Chondrocyte (in vitro differentiated cells): ENCODE measurements around the gene TTC39C. TPM values are rescaled to one million over a fixed set of nuclear protein-coding genes. Genes with fewer than 3 reads are reported as not detected.
A peak's percentile ranks its signal among the peaks of the same experiment; 100 is the strongest.

ENCODE experiments used
- DNase-seq: peaks from one replicate; pipeline ENCODE4 v3.0.0; 2021; ENCODE audit warnings: mixed read lengths, low spot score
- H3K27ac Mint-ChIP-seq: one replicate; pipeline ENCODE4 v1.8.0; 2021; ENCODE audit warnings: mild to moderate bottlenecking, moderate library complexity, mixed read lengths; ENCODE audit not compliant: unreplicated experiment
- H3K27me3 Mint-ChIP-seq: 2 replicates; pipeline ENCODE4 v1.8.0; 2021; ENCODE audit warnings: low read depth, mixed read lengths
- H3K36me3 Mint-ChIP-seq: 2 replicates; pipeline ENCODE4 v1.8.0; 2021; ENCODE audit warnings: low read depth, mixed read lengths
- H3K4me1 Mint-ChIP-seq: 2 replicates; pipeline ENCODE4 v1.8.0; 2021; ENCODE audit warnings: low read depth, mild to moderate bottlenecking, mixed read lengths
- H3K4me3 Mint-ChIP-seq: one replicate; pipeline ENCODE4 v1.8.0; 2021; ENCODE audit warnings: mild to moderate bottlenecking, moderate library complexity, mixed read lengths; ENCODE audit not compliant: unreplicated experiment
- H3K9me3 Mint-ChIP-seq: 2 replicates; pipeline ENCODE4 v1.8.0; 2021; ENCODE audit warnings: low read depth, mixed read lengths
- CTCF ChIP-seq: fragments of 200-600 bp; sonication (generic); IDR thresholded peaks from 2 replicates; pipeline ENCODE4 v1.5.0; 2021; ENCODE audit warnings: antibody characterized with exemption, mild to moderate bottlenecking, moderate library complexity
- total RNA-seq: library from RNA; stranded (reverse); gene quantifications from 3 replicates; pipeline ENCODE4 v1.2.1, GENCODE V29; 2021

The TTC39C gene
- total RNA-seq, 1 donor from 2014 or later = 11.2 TPM

- H3K4me1 Mint-ChIP-seq = no peaks in the 10 kb centered on the region
- H3K36me3 Mint-ChIP-seq = peaks cover 3% of the 10 kb centered on the region
- no peaks in the 10 kb centered on the region for H3K9me3 Mint-ChIP-seq
- H3K4me3 Mint-ChIP-seq = no peak overlapping the region
- no peaks in the 10 kb centered on the region for H3K27me3 Mint-ChIP-seq
- no peak overlapping the region for H3K27ac Mint-ChIP-seq
- no peak for DNase-seq
- TF ChIP-seq CTCF = peak; percentile 98
These were observed 104.4 kb downstream of the TTC39C start for GRCh38 chr18:24118750-24119577.

- H3K9me3 Mint-ChIP-seq = no peaks in the 10 kb centered on the region
- no peak for TF ChIP-seq CTCF
- no peak overlapping the region for H3K4me3 Mint-ChIP-seq
- peaks cover 8% of the 10 kb centered on the region for H3K4me1 Mint-ChIP-seq
- H3K27ac Mint-ChIP-seq = no peak overlapping the region
- H3K36me3 Mint-ChIP-seq = peaks cover 5% of the 10 kb centered on the region
- no peaks in the 10 kb centered on the region for H3K27me3 Mint-ChIP-seq
- DNase-seq = no peak
These were observed 106.1 kb downstream of the TTC39C start for GRCh38 chr18:24120676-24121075.

- Mint-ChIP-seq H3K4me3 (no peak overlapping the region), H3K9me3 (no peaks in the 10 kb centered on the region), H3K4me1 (peaks cover 17% of the 10 kb centered on the region), H3K36me3 (peaks cover 5% of the 10 kb centered on the region), H3K27me3 (no peaks in the 10 kb centered on the region), H3K27ac (no peak overlapping the region)
- no peak for TF ChIP-seq CTCF
- DNase-seq = no peak
These were observed 107.1 kb downstream of the TTC39C start for GRCh38 chr18:24121625-24122024.

GRCh38 chr18:24126155-24126961, 111.8 kb downstream of the TTC39C start:
- H3K4me3 Mint-ChIP-seq = no peak overlapping the region
- no peak for TF ChIP-seq CTCF
- no peaks in the 10 kb centered on the region for H3K9me3 Mint-ChIP-seq
- peak overlapping the region; percentile 81 for H3K27ac Mint-ChIP-seq
- no peaks in the 10 kb centered on the region for H3K27me3 Mint-ChIP-seq
- peaks cover 24% of the 10 kb centered on the region for H3K4me1 Mint-ChIP-seq
- peaks cover 2% of the 10 kb centered on the region for H3K36me3 Mint-ChIP-seq
- DNase-seq = no peak

- TF ChIP-seq CTCF = no peak
- Mint-ChIP-seq H3K27ac (no peak overlapping the region), H3K27me3 (no peaks in the 10 kb centered on the region), H3K4me1 (peaks cover 24% of the 10 kb centered on the region), H3K9me3 (no peaks in the 10 kb centered on the region), H3K4me3 (no peak overlapping the region), H3K36me3 (peaks cover 4% of the 10 kb centered on the region)
- DNase-seq = no peak
These were observed 113.2 kb downstream of the TTC39C start for GRCh38 chr18:24127735-24128134.
